GM12801 (cell line): ENCODE data around the gene GPR137B.

ENCODE experiments used
- CTCF ChIP-seq: IDR thresholded peaks from one replicate; pipeline ENCODE4 v1.5.1; 2011; ENCODE audit warnings: control low read depth; ENCODE audit not compliant: insufficient read length; ENCODE audit errors: extremely low read depth

The GPR137B gene

GRCh38 chr1:236253918-236254637, 111.7 kb downstream of the GPR137B start:
- no peak for TF ChIP-seq CTCF

GRCh38 chr1:236257216-236257615, 114.9 kb downstream of the GPR137B start:
- no peak for TF ChIP-seq CTCF

- TF ChIP-seq CTCF, result no peak
These were observed 115.8 kb downstream of the GPR137B start for GRCh38 chr1:236258114-236258622.
